OCI-LY3 (cell line): Measurements from ENCODE around the gene NOS1AP.

ENCODE experiments used
- H2AFZ ChIP-seq: fragments of 200-600, 300-600 bp; shearing (Covaris generic); 2 replicates; pipeline ENCODE4 v1.6.0; 2014; ENCODE audit warnings: antibody characterized with exemption, low read depth, low read length
- H3K27ac ChIP-seq: fragments of 200-600, 300-600 bp; sonication (generic); 2 replicates; pipeline ENCODE4 v1.5.1; 2014; ENCODE audit warnings: mild to moderate bottlenecking, low read length, moderate library complexity, mixed read lengths
- H3K27me3 ChIP-seq: fragments of 200-600, 300-600 bp; sonication (generic); 2 replicates; pipeline ENCODE4 v1.6.1; 2014; ENCODE audit warnings: low read depth, low read length, mixed read lengths
- H3K36me3 ChIP-seq: fragments of 200-600, 300-600 bp; sonication (generic); replicated peaks from 2 replicates; pipeline ENCODE3; 2014; ENCODE audit warnings: low read depth, low read length, mixed read lengths
- H3K4me1 ChIP-seq: fragments of 300-600, 200-600 bp; sonication (generic); 2 replicates; pipeline ENCODE4 v1.6.1; 2014; ENCODE audit warnings: low read length, mixed read lengths
- H3K4me2 ChIP-seq: fragments of 200-600, 300-600 bp; sonication (generic); 2 replicates; pipeline ENCODE4 v1.6.1; 2014; ENCODE audit warnings: low read length, mixed read lengths
- H3K4me3 ChIP-seq: fragments of 300-600, 200-600 bp; sonication (generic); 2 replicates; pipeline ENCODE4 v1.5.1; 2014; ENCODE audit warnings: antibody characterized with exemption, mild to moderate bottlenecking, low read length, moderate library complexity
- H3K79me2 ChIP-seq: fragments of 300-600, 200-600 bp; shearing (Covaris generic); 2 replicates; pipeline ENCODE4 v1.6.1; 2014; ENCODE audit warnings: mild to moderate bottlenecking, low read length, mixed read lengths
- H3K9ac ChIP-seq: fragments of 300-600, 200-600 bp; shearing (Covaris generic); 2 replicates; pipeline ENCODE4 v1.6.0; 2014; ENCODE audit warnings: mild to moderate bottlenecking, low read length, moderate library complexity
- H3K9me3 ChIP-seq: fragments of 200-600, 300-600 bp; shearing (Covaris generic); 2 replicates; pipeline ENCODE4 v1.6.1; 2014; ENCODE audit warnings: low read length, mixed read lengths; ENCODE audit not compliant: insufficient read depth
- H4K20me1 ChIP-seq: fragments of 200-600, 300-600 bp; sonication (generic); 2 replicates; pipeline ENCODE4 v1.6.1; 2016; ENCODE audit warnings: low read length, mixed read lengths; ENCODE audit not compliant: insufficient read depth
- EZH2phosphoT487 ChIP-seq: fragments of 200-600 bp; shearing (Covaris generic); IDR thresholded peaks from 2 replicates; pipeline ENCODE4 v1.6.1; 2018; ENCODE audit warnings: antibody characterized with exemption, mixed run types, low read depth
- TF ChIP-seq, protein P1 (sequence below): fragments of 200-600, 300-600 bp; sonication (generic); IDR thresholded peaks from 2 replicates; pipeline ENCODE4 v1.5.1; 2014; ENCODE audit warnings: antibody characterized with exemption, low read length, low read depth

The NOS1AP gene

GRCh38 chr1:162128693-162129356 is 59.3 kb downstream of the NOS1AP start:
- no peaks in the 10 kb centered on the region for H4K20me1 ChIP-seq
- H3K27ac ChIP-seq = no peak overlapping the region
- no peaks in the 10 kb centered on the region for H3K4me1 ChIP-seq
- no peak overlapping the region for H3K4me3 ChIP-seq
- no peak overlapping the region for H3K9ac ChIP-seq
- no peaks in the 10 kb centered on the region for H3K36me3 ChIP-seq
- H3K79me2 ChIP-seq = no peaks in the 10 kb centered on the region
- peaks cover 62% of the 10 kb centered on the region for H3K27me3 ChIP-seq
- TF ChIP-seq, protein P1, sequence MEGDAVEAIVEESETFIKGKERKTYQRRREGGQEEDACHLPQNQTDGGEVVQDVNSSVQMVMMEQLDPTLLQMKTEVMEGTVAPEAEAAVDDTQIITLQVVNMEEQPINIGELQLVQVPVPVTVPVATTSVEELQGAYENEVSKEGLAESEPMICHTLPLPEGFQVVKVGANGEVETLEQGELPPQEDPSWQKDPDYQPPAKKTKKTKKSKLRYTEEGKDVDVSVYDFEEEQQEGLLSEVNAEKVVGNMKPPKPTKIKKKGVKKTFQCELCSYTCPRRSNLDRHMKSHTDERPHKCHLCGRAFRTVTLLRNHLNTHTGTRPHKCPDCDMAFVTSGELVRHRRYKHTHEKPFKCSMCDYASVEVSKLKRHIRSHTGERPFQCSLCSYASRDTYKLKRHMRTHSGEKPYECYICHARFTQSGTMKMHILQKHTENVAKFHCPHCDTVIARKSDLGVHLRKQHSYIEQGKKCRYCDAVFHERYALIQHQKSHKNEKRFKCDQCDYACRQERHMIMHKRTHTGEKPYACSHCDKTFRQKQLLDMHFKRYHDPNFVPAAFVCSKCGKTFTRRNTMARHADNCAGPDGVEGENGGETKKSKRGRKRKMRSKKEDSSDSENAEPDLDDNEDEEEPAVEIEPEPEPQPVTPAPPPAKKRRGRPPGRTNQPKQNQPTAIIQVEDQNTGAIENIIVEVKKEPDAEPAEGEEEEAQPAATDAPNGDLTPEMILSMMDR = no peak
- no peak for TF ChIP-seq EZH2phosphoT487
- no peaks in the 10 kb centered on the region for H3K9me3 ChIP-seq
- H3K4me2 ChIP-seq = no peak overlapping the region
- H2AFZ ChIP-seq = no peak overlapping the region

DNA sequence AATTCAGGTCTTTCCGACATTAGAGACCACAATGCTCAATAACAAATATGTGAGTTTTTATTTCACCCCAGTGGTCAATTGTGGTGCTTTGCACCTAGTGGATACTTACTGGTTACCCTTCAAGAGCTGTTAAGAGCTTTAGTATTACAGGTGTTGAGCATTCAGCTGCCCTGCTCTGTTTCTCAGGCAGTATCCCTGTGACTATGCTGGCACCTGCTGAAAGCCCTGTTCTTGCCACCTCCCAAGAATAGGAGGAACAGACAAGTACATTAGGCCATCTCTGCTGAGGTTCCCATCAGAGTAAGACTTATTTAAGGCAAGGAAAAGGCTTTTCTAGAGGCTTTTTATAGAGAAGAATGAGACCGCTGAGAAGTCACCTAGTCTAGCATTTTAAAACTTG is 60.8 kb downstream of the NOS1AP start:
- Histone ChIP-seq H3K27ac (no peak overlapping the region), H3K4me1 (no peaks in the 10 kb centered on the region), H2AFZ (no peak overlapping the region), H3K27me3 (peaks cover 72% of the 10 kb centered on the region), H4K20me1 (no peaks in the 10 kb centered on the region), H3K79me2 (no peaks in the 10 kb centered on the region), H3K9ac (no peak overlapping the region), H3K4me2 (no peak overlapping the region), H3K36me3 (no peaks in the 10 kb centered on the region), H3K4me3 (no peak overlapping the region), H3K9me3 (no peaks in the 10 kb centered on the region)
- TF ChIP-seq EZH2phosphoT487 = no peak
- TF ChIP-seq, protein P1 = no peak

DNA sequence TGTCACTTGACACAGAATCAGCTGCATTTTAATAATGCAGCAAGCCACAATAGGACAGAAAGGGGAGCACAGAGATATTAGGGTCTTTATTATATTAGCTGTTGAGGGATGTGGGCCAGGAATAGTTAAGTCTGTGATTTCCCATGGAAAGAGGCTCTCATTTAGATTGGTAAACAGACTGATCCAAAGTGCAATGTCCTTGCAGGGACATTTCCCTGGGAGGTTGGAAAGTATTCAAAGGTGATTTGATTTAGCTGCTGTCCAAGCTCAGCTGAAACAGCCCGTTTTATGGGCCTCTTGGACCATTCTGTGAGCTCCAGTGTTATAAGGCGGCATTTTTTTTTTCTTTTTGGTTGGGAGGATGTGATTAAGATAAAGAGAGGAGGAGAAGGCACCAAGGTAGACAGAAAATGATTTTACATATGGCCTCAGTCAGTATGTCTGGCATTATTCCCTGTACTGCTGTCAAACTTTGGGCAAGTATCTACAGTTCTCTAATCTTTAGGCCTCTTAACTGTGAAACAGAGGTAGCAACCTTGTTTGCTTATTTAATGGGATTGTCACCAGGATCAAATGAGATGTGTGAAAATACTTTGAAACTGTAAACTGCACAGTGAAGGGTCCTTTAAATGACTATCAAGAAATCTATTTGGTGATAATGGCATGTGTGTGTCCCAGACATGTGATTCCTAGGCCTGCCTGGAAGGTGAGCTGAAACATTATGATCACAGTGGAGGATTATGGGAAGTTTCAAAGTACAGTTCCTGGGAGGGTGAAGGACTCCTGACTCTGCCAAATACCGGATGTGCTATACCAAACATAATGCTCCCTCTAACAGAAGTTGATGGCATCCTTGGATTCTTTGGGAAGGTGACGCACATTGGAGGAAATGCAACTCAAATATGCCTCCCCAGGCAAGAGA is 62.2 kb downstream of the NOS1AP start:
- no peaks in the 10 kb centered on the region for H3K9me3 ChIP-seq
- H3K4me3 ChIP-seq = no peak overlapping the region
- H4K20me1 ChIP-seq = no peaks in the 10 kb centered on the region
- no peak overlapping the region for H3K9ac ChIP-seq
- H2AFZ ChIP-seq = no peak overlapping the region
- no peak overlapping the region for H3K4me2 ChIP-seq
- no peaks in the 10 kb centered on the region for H3K36me3 ChIP-seq
- peaks cover 77% of the 10 kb centered on the region for H3K27me3 ChIP-seq
- H3K4me1 ChIP-seq = no peaks in the 10 kb centered on the region
- no peaks in the 10 kb centered on the region for H3K79me2 ChIP-seq
- TF ChIP-seq, protein P1 = no peak
- peak; percentile 34; the same call in 1 of the 2 replicates for TF ChIP-seq EZH2phosphoT487
- H3K27ac ChIP-seq = no peak overlapping the region

GRCh38 chr1:162133566-162133965 is 64.1 kb downstream of the NOS1AP start:
- Histone ChIP-seq H3K4me2 (no peak overlapping the region), H3K79me2 (no peaks in the 10 kb centered on the region), H4K20me1 (no peaks in the 10 kb centered on the region), H3K9me3 (no peaks in the 10 kb centered on the region), H3K27ac (no peak overlapping the region), H3K4me3 (no peak overlapping the region), H3K27me3 (peaks cover 91% of the 10 kb centered on the region), H3K36me3 (no peaks in the 10 kb centered on the region), H2AFZ (no peak overlapping the region), H3K4me1 (no peaks in the 10 kb centered on the region), H3K9ac (no peak overlapping the region)
- TF ChIP-seq EZH2phosphoT487 = no peak
- TF ChIP-seq, protein P1 = no peak
